HG02938 (cell line): Measurements from ENCODE around the gene NBL1.
"Not testable (repeated sequence)": the region's sequence is repeated elsewhere in the genome, so short reads cannot be mapped to it uniquely, and the experiment has no call there.

Experiments used
- ATAC-seq: cut with Tn5 transposase; IDR thresholded peaks from one replicate; pipeline ENCODE4 v1.9.1; 2021; ENCODE audit warnings: mild to moderate bottlenecking, moderate library complexity; ENCODE audit not compliant: unreplicated experiment

The NBL1 gene

DNA sequence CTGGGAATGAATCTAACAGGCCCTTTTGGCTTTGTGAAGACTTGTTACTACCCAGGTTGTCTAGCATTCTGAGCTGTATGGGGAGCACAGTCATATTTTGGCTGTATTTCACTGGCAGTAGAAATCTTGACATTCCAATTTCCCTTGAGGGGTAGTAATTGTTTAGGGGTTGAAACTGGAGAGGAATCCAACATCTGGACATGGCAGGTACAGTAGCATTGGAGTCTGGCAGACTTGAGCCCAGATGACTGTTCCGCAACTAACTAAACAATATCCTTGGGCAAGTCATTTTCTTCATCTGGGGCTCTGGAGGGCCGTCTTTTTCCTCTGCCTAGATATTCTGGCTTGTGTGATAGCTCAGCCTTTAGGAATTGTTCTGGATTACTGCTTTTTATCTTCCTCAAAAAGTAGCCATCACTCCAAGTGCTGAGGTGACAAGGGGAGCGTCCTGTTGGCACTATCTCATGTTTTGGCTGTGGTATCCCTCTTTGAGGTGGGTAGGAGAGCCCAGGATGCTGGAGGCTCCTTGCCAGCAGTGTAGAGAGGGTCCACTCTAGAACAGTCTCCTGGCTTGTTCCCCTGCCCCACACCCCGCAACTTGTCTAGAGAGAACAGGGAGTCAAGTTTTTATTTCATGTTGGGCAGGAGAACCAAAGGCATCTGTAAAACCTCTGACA is 22.7 kb upstream of the NBL1 start:
- no peak for ATAC-seq

DNA sequence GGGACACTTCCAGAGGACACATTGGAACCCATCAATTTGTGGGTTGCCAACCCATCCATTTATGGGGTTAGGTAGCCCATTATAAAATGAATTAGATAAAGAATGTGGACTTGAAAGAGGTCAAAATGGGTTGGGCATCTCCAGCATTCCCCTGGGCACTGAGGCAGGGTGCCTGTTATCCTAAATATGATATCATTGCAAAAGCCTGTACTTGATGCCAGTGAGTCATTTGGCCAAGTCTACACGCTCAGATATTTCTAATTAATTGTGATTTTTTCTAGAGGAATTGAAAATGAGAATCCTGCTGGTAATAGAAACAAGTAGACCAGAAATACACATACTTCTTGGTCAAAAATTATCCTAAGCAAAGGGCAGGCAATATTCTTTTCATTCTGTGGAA is 21.9 kb upstream of the NBL1 start:
- ATAC-seq, result no peak

DNA sequence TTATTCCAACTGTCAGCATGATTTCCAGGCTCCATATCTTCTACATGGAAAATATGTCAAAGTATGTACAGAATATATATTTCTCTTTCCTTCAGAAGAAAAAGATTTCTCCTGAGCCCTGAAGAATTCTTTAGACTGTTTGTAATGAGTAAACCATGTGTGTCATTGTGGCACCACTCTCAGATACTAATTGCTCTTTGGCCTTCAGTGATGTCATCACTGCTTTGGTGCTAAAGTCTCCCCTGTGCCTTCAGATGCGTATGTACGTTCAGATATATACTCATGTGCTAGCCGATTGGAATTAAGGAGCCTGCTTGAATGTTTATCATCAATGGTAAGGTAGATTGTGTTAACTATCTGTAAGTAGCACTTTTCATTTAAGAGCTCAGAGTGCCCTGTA is 20.6 kb upstream of the NBL1 start:
- ATAC-seq, result no peak

DNA sequence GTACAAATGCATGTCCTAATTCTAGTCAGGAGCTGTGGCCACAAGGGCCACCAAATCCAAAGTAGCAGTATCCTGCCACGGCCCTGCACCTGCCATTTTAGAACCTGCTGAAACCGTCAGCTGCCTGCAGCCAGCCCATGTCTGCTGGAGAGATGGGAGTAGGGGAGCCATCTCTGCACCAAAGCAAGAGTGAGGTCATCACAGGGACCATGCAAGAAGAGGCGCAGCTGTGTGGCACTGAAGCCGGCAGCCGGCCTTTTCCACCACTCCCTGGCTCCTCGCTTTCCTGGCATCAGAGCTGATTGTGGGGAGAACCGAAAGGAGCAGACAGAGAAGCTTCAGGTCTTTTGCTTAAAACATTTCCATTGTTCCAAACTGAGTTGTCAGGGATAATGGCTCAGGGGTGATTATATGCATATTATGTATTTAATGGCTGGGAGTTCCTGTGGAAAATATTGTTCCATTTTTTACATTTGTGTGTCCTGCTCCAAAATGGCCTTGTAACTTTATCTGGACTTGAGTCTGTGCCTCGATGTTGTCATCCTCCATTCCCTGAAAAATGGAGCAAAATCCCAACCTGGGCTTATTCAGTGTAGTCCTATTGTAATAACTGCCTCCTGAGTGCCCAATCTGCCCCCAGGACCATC is 18.7 kb upstream of the NBL1 start:
- ATAC-seq, result no peak

DNA sequence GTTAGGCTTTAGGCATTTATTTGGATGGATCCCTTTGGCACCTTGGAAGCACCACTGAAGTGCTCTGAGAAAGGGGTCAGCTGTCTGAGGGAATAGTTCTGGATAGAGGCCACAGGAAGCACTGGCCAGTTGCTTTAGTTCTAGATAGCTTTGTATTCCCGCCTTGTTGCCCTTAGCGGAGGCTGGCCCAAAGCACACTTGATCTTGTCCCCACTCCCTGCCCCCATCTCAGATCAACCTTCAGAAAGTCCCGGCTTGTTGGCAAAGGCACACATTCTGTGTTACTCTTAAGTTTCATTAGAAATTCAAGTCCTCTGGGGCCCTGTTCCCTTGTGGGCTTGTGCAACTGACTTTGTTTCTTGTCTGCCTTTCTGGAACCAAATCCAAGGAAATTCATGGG is 15.2 kb upstream of the NBL1 start:
- no peak for ATAC-seq

GRCh38 chr1:19629357-19629756 is 14.8 kb upstream of the NBL1 start:
- no peak for ATAC-seq

GRCh38 chr1:19630192-19630591 is 13.9 kb upstream of the NBL1 start:
- ATAC-seq, result not testable (repeated sequence)

GRCh38 chr1:19630720-19631395 is 13.3 kb upstream of the NBL1 start:
- ATAC-seq, result no peak

DNA sequence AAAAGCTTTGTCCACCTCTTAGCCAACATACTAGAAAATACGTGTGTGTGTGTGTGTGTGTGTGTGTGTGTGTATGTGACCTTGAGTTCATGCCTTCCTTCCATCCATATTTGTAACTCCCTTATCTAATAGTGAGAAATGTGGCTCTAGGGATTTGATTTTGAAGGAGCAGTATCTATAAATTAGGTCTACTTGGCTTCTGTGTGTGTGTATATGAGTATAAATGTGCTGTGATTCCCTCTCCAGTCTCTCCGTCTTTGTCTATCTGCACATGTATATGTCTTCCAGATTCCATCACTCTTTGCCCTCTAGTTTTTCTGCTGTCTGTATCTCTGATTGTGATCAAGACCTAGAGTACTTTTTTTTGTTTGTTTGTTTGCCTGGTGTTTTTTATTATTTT is 11.9 kb upstream of the NBL1 start:
- ATAC-seq, result no peak

DNA sequence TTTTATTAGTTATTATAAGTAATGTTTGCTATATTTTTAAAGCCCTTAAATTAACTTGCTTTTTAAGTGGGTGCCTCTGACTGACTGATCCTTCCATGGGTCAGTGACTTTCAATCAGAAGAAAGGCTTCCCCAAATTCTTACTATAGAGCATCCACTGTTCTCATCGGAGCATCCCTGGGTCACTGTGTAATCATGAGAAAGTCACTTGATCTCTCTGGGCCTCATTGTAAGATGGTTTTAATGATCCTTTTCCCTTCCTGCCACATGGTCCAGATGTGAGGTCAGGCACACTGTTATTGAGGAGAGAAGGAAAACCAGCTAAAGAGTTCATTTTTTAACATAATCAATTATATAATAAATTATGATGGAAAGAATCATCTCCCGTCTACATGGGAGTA is 11.0 kb upstream of the NBL1 start:
- no peak for ATAC-seq

DNA sequence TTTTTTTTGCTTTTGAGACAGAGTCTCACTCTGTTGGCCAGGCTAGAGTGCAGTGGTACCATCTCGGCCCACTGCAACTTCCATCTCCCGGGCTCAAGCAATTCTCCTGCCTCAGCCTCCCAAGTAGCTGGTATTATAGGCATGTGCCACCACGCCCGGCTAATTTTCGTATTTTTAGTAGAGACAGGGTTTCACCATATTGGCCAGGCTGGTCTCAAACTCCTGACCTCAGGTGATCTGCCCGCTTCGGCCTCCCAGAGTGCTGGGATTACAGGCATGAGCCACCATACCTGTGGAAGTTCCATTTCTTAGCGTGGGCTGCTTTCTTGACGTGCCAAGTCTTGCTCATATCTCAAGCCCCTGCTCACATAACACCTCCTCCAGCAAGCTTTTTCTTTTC is 9.0 kb upstream of the NBL1 start:
- not testable (repeated sequence) for ATAC-seq

DNA sequence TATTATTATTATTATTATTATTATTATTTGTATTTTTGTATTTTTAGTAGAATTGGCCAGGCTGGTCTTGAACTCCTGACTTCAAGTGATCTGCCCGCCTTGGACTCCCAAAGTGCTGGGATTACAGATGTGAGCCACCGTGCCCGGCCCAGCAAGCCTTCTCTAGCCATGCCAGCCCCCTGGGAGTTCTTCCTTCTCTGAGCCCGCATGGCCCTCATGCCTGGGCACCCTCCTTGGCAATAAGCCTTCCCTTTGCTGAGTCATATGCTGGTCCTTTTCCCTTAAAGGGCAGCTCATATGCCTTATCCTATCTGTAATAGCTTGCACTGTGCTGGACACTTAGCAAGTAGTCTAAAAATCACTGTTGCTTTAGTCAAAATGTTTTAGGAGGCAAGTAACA is 8.5 kb upstream of the NBL1 start:
- no peak for ATAC-seq

DNA sequence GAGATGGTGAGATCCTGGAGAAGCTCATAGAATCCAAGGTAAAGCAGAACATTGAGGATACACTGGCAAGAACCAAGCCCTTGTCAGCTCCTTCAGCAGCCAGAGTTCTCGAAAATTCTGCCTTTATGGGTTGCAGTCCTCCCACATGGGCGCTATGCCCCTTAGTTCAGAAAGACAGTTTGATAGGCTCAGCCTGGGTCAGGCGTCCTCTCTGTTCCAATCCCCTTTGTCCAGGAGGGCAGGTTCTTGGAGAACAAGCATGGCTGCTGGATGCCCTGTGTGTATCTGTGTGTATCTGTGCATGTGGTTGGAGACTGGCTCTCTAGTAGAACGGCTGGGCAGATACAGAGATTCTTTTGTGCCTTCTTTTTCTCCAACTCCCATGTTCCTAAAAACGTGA is 8.0 kb upstream of the NBL1 start:
- no peak for ATAC-seq

GRCh38 chr1:19636749-19637148 is 7.4 kb upstream of the NBL1 start:
- ATAC-seq, result not testable (repeated sequence)

DNA sequence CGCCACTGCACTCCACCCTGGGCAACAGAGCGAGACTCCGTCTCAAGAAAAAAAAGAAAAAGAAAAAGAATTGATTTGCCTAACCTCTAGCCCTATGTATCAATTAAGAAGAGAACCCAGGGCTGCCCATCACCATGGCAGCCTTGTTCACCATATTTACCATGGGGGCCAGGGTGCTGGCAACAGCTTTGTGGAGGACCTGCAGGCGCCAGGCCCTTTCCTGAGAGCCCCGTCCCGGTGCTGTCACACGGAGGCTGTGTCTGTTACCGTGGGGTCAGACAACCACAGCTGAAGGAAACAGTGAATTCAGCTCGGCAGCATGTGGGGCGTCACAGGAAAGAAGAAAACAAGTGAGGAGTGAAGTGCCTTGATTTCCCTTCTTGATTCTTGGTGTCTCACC is 6.5 kb upstream of the NBL1 start:
- ATAC-seq, result no peak

DNA sequence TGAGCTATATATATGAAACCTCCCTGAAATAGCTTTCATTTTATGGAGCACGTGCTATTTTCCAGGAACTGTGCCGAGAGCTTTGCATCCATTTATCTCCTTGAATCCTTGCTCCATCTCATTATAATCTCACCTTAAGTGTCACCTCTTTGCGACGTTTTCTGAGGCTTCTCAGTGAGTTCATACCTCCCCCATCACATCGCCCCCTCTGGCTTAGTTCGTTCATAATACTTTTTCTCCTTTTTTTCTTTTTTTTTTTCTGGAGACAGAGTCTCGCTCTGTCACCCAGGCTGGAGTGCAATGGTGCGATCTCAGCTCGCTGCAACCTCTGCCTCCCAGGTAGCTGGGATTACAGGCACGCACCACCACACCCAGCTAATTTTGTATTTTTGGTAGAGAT is 4.9 kb upstream of the NBL1 start:
- ATAC-seq, result not testable (repeated sequence)

GRCh38 chr1:19639999-19640362 is 4.1 kb upstream of the NBL1 start:
- no peak for ATAC-seq

- no peak for ATAC-seq
Measured at GRCh38 chr1:19640363-19641316, 3.5 kb upstream of the NBL1 start.

DNA sequence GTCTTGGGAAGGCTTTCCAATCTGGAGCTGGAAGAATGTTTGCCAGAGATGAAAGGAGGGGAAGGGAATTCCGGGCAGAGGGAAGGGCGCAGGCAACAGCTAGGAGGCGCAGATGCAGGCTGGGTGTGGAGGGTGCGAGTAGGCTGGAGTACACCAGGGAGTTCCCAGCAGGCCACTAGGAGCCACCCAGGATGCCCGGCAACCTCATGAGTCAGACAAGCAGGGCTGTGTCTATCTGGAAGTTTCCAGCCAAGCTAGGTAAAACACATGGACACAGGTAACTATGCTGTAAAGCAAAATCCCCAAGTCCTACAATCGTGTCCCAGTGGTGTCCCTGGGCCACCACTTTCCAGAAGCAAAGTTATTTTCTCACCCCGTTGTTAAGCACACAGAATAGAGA is 990 bp upstream of the NBL1 start:
- no peak for ATAC-seq

- ATAC-seq, result no peak
Measured at GRCh38 chr1:19644395-19644680, 227 bp downstream of the NBL1 start.

DNA sequence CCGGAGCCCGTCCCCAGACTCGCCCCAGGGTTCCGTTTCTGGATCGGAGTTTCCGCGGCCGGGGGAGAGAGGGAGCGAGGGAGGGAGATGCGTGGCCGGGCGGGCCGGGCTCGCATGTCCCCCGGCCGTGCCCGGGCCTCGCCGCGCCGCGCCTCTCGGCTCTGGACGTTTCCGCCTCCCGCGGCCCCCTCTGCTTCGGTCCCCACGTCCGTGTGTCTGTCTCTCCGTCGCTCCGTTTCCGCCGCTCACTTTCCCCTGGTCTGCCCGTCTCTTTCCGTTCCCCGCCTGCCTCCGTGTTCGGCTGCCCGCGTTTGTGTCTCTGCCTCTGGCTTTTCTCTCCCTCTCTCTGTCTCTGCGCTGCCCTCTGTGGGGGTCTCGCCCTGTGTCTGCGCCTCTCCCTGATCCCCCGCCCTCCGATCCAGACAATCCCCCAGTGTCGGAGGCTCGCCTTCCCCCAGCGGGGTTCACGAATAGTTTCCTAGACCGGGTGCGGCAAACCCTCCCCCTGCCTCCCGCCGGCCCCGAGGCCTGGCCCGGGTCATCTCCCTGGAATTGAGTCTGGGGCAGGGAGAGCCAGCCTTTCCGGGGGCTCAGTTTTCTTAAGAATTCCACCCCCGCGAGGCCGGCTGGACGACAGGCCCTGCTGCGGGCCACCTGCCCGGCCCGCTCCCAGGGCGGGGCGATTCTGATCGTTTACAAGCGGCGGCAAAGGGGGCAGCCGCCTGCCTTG is 735 bp downstream of the NBL1 start:
- ATAC-seq, result no peak
